Common myeloid progenitor, CD34-positive (primary cell): ENCODE measurements around the gene CA12.

Experiments used
- CTCF ChIA-PET: fragments of 350-600 bp; sonication (Branson Sonifier 250); formaldehyde crosslinking; loops from one replicate; lab custom pipeline; 2021; ENCODE audit warnings: antibody characterized with exemption; lab: Charles Lee
- POLR2A ChIA-PET: fragments of 350-600 bp; sonication (Branson Sonifier 250); formaldehyde crosslinking; loops from one replicate; lab custom pipeline; 2021; ENCODE audit warnings: antibody characterized with exemption; lab: Charles Lee
- DNase-seq, 3 donors: peaks; one replicate each; pipeline versions ENCODE4 v3.0.0 to v3.0.0-alpha.2; 2013
- H3K27ac ChIP-seq, 2 experiments: 1 replicate in 1 of 2; 2 replicates in 1 of 2; pipeline ENCODE4 v1.7.0; 2013; ENCODE audit warnings: inconsistent platforms in 2 of 2, low read length in 2 of 2, mild to moderate bottlenecking in 2 of 2, low read depth in 1 of 2, moderate library complexity in 1 of 2; ENCODE audit not compliant: severe bottlenecking in 2 of 2, insufficient read depth in 1 of 2, poor library complexity in 1 of 2
- H3K27me3 ChIP-seq, 5 experiments: replicated peaks in 2 of 5; 1 replicate in 3 of 5; 2 replicates in 2 of 5; pipeline versions ENCODE4 v1.6.1 to v1.7.0; 2013; ENCODE audit warnings: low read length in 4 of 5, mild to moderate bottlenecking in 2 of 5, moderate library complexity in 2 of 5, inconsistent platforms in 1 of 5; ENCODE audit not compliant: insufficient read depth in 5 of 5, control insufficient read depth in 4 of 5
- H3K36me3 ChIP-seq, 4 experiments: 1 replicate in 2 of 4; 2 replicates in 2 of 4; pipeline versions ENCODE4 v1.6.1 to v1.7.0; 2013; ENCODE audit warnings: low read length in 3 of 4, control low read depth in 1 of 4, mild to moderate bottlenecking in 1 of 4; ENCODE audit not compliant: control insufficient read depth in 4 of 4, insufficient read depth in 4 of 4
- H3K4me1 ChIP-seq, 4 experiments: 1 replicate in 3 of 4; 2 replicates in 1 of 4; pipeline versions ENCODE4 v1.6.1 to v1.7.1; 2013; ENCODE audit warnings: low read length in 3 of 4, mild to moderate bottlenecking in 3 of 4, control low read depth in 1 of 4, inconsistent platforms in 1 of 4, moderate library complexity in 1 of 4; ENCODE audit not compliant: control insufficient read depth in 4 of 4, insufficient read depth in 4 of 4; ENCODE audit errors: control extremely low read depth in 1 of 4
- H3K4me3 ChIP-seq, 7 experiments: 1 replicate in 4 of 7; 2 replicates in 3 of 7; pipeline versions ENCODE4 v1.5.1 to v1.7.0; 2013; ENCODE audit warnings: mild to moderate bottlenecking in 7 of 7, low read length in 6 of 7, moderate library complexity in 6 of 7, inconsistent platforms in 2 of 7, low read depth in 2 of 7, control low read depth in 1 of 7; ENCODE audit not compliant: insufficient read depth in 4 of 7, control insufficient read depth in 1 of 7; ENCODE audit errors: extremely low read depth in 1 of 7
- H3K9me3 ChIP-seq, 5 experiments: 1 replicate in 4 of 5; 2 replicates in 1 of 5; pipeline versions ENCODE4 v1.6.1 to v1.7.1; 2013; ENCODE audit warnings: low read length in 4 of 5, mild to moderate bottlenecking in 2 of 5, inconsistent platforms in 1 of 5, low read depth in 1 of 5, moderate library complexity in 1 of 5; ENCODE audit not compliant: control insufficient read depth in 4 of 5, insufficient read depth in 2 of 5; ENCODE audit errors: control extremely low read depth in 1 of 5
- WGBS: methylation state at CpG from one replicate; pipeline ENCODE4 v1.1.5; 2013; ENCODE audit not compliant: insufficient coverage; 5-methylcytosine and 5-hydroxymethylcytosine counted together

Gene CA12

DNA sequence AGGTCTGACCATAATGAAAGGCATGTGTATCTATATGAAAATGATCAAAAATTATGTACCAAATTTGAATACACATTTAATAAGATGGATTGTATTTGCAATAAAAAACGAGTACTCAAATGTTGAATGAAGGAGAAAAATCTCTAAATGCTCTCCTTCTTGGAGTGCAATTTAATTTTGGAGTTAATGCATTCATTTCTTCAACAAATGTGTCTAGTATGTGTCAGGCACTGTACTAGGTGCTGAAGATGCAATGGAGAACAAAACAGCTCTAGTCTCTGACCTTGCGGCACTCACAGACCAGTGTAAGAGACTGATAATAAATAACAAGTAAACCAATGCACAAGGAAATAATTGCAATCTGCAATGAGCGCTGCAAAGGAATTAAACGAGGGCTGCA is 28.8 kb downstream of the CA12 start:
- Histone ChIP-seq H3K9me3 (no peaks in the 10 kb centered on the region), H3K27ac (no peak overlapping the region), H3K27me3 (no peaks in the 10 kb centered on the region), H3K4me3 (no peak overlapping the region), H3K36me3 (no peaks in the 10 kb centered on the region), H3K4me1 (peaks cover 0 to 9% (median 2%) of the 10 kb centered on the region in 4 experiments)
- no peak for DNase-seq
- ChIA-PET POLR2A (no interaction called here), CTCF (no interaction called here)
- WGBS: 95% methylated on average over 2 of the region's 4 CpGs

- H3K27ac ChIP-seq: no peak overlapping the region
- no peaks in the 10 kb centered on the region for H3K27me3 ChIP-seq
- 100% methylated on average over 4 of the region's 4 CpGs for WGBS
- H3K4me3 ChIP-seq: no peak overlapping the region
- no peaks in the 10 kb centered on the region for H3K9me3 ChIP-seq
- H3K36me3 ChIP-seq: no peaks in the 10 kb centered on the region
- DNase-seq: no peak
- ChIA-PET CTCF (no interaction called here), POLR2A (no interaction called here)
- H3K4me1 ChIP-seq: peaks cover 0 to 9% (median 2%) of the 10 kb centered on the region in 4 experiments
Observed at GRCh38 chr15:63351170-63351569, 30.5 kb downstream of the CA12 start.

- ChIA-PET POLR2A (no interaction called here), CTCF (interaction anchor here (0.8 to 1.0 kb wide), 2 partner anchors 11 to 42 kb away, joined by 3 to 4 read pairs; no protein-coding TSS in a partner anchor)
- 95% methylated on average over 5 of the region's 5 CpGs for WGBS
- H3K4me3 ChIP-seq: no peak overlapping the region
- peaks cover 0 to 9% (median 3%) of the 10 kb centered on the region in 4 experiments for H3K4me1 ChIP-seq
- no peaks in the 10 kb centered on the region for H3K27me3 ChIP-seq
- no peaks in the 10 kb centered on the region for H3K36me3 ChIP-seq
- no peak overlapping the region for H3K27ac ChIP-seq
- no peaks in the 10 kb centered on the region for H3K9me3 ChIP-seq
- DNase-seq: no peak
Observed at GRCh38 chr15:63350178-63350621, 31.4 kb downstream of the CA12 start.

GRCh38 chr15:63349621-63350020 is 32.0 kb downstream of the CA12 start:
- POLR2A ChIA-PET: no interaction called here
- no peak for DNase-seq
- WGBS: 98% methylated on average over 5 of the region's 5 CpGs
- H3K9me3 ChIP-seq: no peaks in the 10 kb centered on the region
- H3K27ac ChIP-seq: no peak overlapping the region
- H3K27me3 ChIP-seq: no peaks in the 10 kb centered on the region
- no peak overlapping the region for H3K4me3 ChIP-seq
- no peaks in the 10 kb centered on the region for H3K36me3 ChIP-seq
- H3K4me1 ChIP-seq: peaks cover 0 to 9% (median 4%) of the 10 kb centered on the region in 4 experiments
- CTCF ChIA-PET: interaction anchor here (0.8 to 1.5 kb wide), 4 partner anchors 9 to 42 kb away, joined by 3 to 4 read pairs (median 4); no protein-coding TSS in a partner anchor

DNA sequence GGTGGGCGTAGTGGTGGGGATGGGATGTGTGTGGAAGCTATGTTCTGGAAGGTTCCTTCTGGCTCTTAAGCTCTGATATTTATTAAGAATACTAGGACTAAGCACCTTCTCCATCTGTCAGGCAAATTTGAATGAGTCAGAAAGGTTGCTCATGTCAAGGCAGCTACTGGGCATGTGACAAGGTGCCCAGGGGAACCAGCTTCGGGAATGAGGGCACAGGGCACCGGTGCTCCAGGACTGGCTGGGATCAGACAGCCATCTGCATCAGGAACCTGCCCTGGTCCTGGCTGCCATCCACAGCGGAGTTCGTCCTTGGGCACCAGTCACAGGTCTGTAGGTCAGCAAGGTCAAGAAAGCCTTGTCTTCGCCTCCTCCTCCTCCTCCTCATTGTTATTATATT is 32.5 kb downstream of the CA12 start:
- no peaks in the 10 kb centered on the region for H3K9me3 ChIP-seq
- peaks cover 0 to 9% (median 4%) of the 10 kb centered on the region in 4 experiments for H3K4me1 ChIP-seq
- no peak overlapping the region for H3K4me3 ChIP-seq
- no peaks in the 10 kb centered on the region for H3K27me3 ChIP-seq
- no peak for DNase-seq
- CTCF ChIA-PET: interaction anchor here (1.0 to 1.5 kb wide), 3 partner anchors 9 to 59 kb away, joined by 3 to 4 read pairs (median 4); no protein-coding TSS in a partner anchor
- no peak overlapping the region for H3K27ac ChIP-seq
- POLR2A ChIA-PET: no interaction called here
- no peaks in the 10 kb centered on the region for H3K36me3 ChIP-seq
- 93% methylated on average over 2 of the region's 6 CpGs for WGBS

GRCh38 chr15:63348392-63348791 is 33.3 kb downstream of the CA12 start:
- H3K4me1 ChIP-seq: peaks cover 0 to 9% (median 4%) of the 10 kb centered on the region in 4 experiments
- H3K27ac ChIP-seq: peak overlapping the region in 1 of 2 experiments; percentile 29
- CTCF ChIA-PET: interaction anchor here (1.0 to 1.5 kb wide), 2 partner anchors 13 to 58 kb away, joined by 3 to 4 read pairs; no protein-coding TSS in a partner anchor

DNA sequence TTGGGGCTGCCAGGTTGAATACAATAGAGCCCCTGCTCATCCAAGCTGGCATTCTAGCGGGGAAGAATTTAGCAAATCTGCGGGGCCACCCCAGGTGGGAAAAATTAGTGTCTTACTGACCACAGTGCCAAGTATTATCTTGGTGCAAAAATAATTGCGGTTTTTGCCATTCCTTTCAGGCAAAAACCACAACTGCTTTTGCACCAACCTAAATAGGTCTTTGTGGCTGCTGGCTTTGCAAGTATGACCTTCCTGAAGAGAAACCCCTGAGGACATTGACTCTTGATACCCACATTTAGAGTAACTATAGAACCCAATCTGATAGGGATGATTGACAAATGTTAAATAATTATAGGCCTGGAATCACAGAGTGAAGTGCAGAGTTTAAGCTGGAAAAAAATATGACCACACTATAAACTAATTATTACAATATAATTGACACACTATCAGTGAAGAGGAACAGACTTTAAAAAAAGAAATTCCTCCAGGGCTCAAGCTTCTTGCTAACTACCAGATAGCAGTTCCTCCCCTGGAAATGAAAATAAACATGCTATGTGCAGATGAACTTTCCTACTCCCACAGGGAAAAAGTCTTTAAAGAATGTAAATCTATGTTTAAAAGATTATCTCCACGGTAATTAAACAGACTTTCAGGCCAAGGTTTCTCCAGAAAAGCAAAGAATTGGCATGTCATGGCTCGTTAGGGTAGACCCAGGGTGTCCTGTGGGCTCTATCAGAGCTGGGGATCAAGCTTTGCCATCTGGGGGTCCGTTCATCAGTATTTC is 34.4 kb downstream of the CA12 start:
- H3K9me3 ChIP-seq: no peaks in the 10 kb centered on the region
- peaks cover 0 to 9% (median 4%) of the 10 kb centered on the region in 4 experiments for H3K4me1 ChIP-seq
- H3K36me3 ChIP-seq: no peaks in the 10 kb centered on the region
- ChIA-PET CTCF (interaction anchor here (0.7 to 1.0 kb wide), 2 partner anchors 11 to 18 kb away, joined by 3 to 5 read pairs; no protein-coding TSS in a partner anchor), POLR2A (no interaction called here)
- H3K4me3 ChIP-seq: no peak overlapping the region
- WGBS: 100% methylated on average over 6 of the region's 6 CpGs
- DNase-seq: no peak
- H3K27me3 ChIP-seq: no peaks in the 10 kb centered on the region
- no peak overlapping the region for H3K27ac ChIP-seq

More at GRCh38 chr15:63348392-63348791, 33.3 kb downstream of the CA12 start:
- DNase-seq: peak; percentile 19 to 68 (median 62)
- Histone ChIP-seq H3K36me3 (no peaks in the 10 kb centered on the region), H3K27me3 (no peaks in the 10 kb centered on the region), H3K4me3 (no peak overlapping the region), H3K9me3 (no peaks in the 10 kb centered on the region)
- WGBS: 44% methylated on average over 4 of the region's 7 CpGs
- POLR2A ChIA-PET: no interaction called here
